GM19238 (cell line): ENCODE measurements around the gene SERINC3.
"Not testable (repeated sequence)": the region's sequence is repeated elsewhere in the genome, so short reads cannot be mapped to it uniquely, and the experiment has no call there.

Experiments
- DNase-seq: peaks from one replicate; pipeline ENCODE4 v3.0.0; 2011; ENCODE audit warnings: low spot score; ENCODE audit not compliant: insufficient read length

SERINC3 gene

GRCh38 chr20:44521484-44522481, at the start of gene SERINC3:
Gene SERINC3, minus strand, starts transcription at chr20:44522070. Its CDS starts 119 bp downstream, at chr20:44521951.
- peak; percentile 94 for DNase-seq

- DNase-seq = no peak
Measured at GRCh38 chr20:44571362-44571988, 49.6 kb upstream of the SERINC3 start.

- no peak for DNase-seq
Measured at GRCh38 chr20:44570367-44570766, 48.5 kb upstream of the SERINC3 start.

- no peak for DNase-seq
Measured at GRCh38 chr20:44566811-44567210, 44.9 kb upstream of the SERINC3 start.

GRCh38 chr20:44566018-44566417, 44.1 kb upstream of the SERINC3 start:
- DNase-seq = no peak

GRCh38 chr20:44561876-44562275, 40.0 kb upstream of the SERINC3 start:
- no peak for DNase-seq

GRCh38 chr20:44560818-44561217, 38.9 kb upstream of the SERINC3 start:
- not testable (repeated sequence) for DNase-seq

GRCh38 chr20:44560229-44560628, 38.4 kb upstream of the SERINC3 start:
- no peak for DNase-seq

GRCh38 chr20:44559302-44559701, 37.4 kb upstream of the SERINC3 start:
- no peak for DNase-seq

GRCh38 chr20:44552950-44553908, 31.4 kb upstream of the SERINC3 start:
- no peak for DNase-seq

GRCh38 chr20:44552568-44552949, 30.7 kb upstream of the SERINC3 start:
- DNase-seq = no peak

- DNase-seq = no peak
Measured at GRCh38 chr20:44552050-44552449, 30.2 kb upstream of the SERINC3 start.

GRCh38 chr20:44549123-44549522, 27.3 kb upstream of the SERINC3 start:
- DNase-seq = no peak

- no peak for DNase-seq
Measured at GRCh38 chr20:44547419-44547818, 25.5 kb upstream of the SERINC3 start.

GRCh38 chr20:44544263-44544662, 22.4 kb upstream of the SERINC3 start:
- DNase-seq = no peak

- no peak for DNase-seq
Measured at GRCh38 chr20:44543358-44543757, 21.5 kb upstream of the SERINC3 start.

- DNase-seq = no peak
Measured at GRCh38 chr20:44542890-44543289, 21.0 kb upstream of the SERINC3 start.

GRCh38 chr20:44541992-44542391, 20.1 kb upstream of the SERINC3 start:
- no peak for DNase-seq

GRCh38 chr20:44540834-44541233, 19.0 kb upstream of the SERINC3 start:
- no peak for DNase-seq

- DNase-seq = no peak
Measured at GRCh38 chr20:44537993-44538392, 16.1 kb upstream of the SERINC3 start.

GRCh38 chr20:44536175-44536574, 14.3 kb upstream of the SERINC3 start:
- DNase-seq = no peak
